WTC11 (cell line): ENCODE results near the gene TENT4B. TPM values are rescaled to one million over a fixed set of nuclear protein-coding genes. Genes with fewer than 3 reads are reported as not detected.

ENCODE experiments used
- ATAC-seq: fragments of 200-7000 bp; cut with Tn5 transposase; 2 replicates; pipeline ENCODE4 v1.10.0; 2021; ENCODE audit warnings: mild to moderate bottlenecking, moderate library complexity
- CTCF ChIA-PET: fragments of 300-600 bp; sonication (Branson Sonifier 250); formaldehyde crosslinking; loops from one replicate; lab custom pipeline; 2021; ENCODE audit warnings: antibody characterized with exemption; lab: Charles Lee
- POLR2A ChIA-PET: fragments of 350-600 bp; sonication (Branson Sonifier 250); formaldehyde crosslinking; loops from one replicate; lab custom pipeline; 2021; ENCODE audit warnings: antibody characterized with exemption; lab: Charles Lee
- DNase-seq: peaks from one replicate; pipeline ENCODE4 v3.0.0; 2021; ENCODE audit warnings: low spot score
- H3K27ac Mint-ChIP-seq: 2 replicates; pipeline ENCODE4 v1.8.0; 2021; ENCODE audit warnings: mixed read lengths
- H3K27me3 Mint-ChIP-seq: 2 replicates; pipeline ENCODE4 v1.8.0; 2021; ENCODE audit warnings: low read depth, mild to moderate bottlenecking, moderate library complexity, mixed read lengths
- H3K36me3 Mint-ChIP-seq: 2 replicates; pipeline ENCODE4 v1.8.0; 2021; ENCODE audit warnings: mixed read lengths
- H3K4me1 Mint-ChIP-seq: 2 replicates; pipeline ENCODE4 v1.8.0; 2022; ENCODE audit warnings: mixed read lengths
- H3K4me3 Mint-ChIP-seq: 2 replicates; pipeline ENCODE4 v1.8.0; 2021; ENCODE audit warnings: mild to moderate bottlenecking, moderate library complexity, mixed read lengths
- H3K9me3 Mint-ChIP-seq: 2 replicates; pipeline ENCODE4 v1.8.0; 2021; ENCODE audit warnings: mixed read lengths
- CBFB ChIP-seq: sonication (generic); formaldehyde crosslinking; IDR thresholded peaks from 2 replicates; pipeline ENCODE4 v1.8.1; 2022; ENCODE audit warnings: mild to moderate bottlenecking, low read depth, missing genetic modification reagents
- ERG ChIP-seq: fragments of 250-450 bp; sonication (Bioruptor Pico); IDR thresholded peaks from 2 replicates; pipeline ENCODE4 v1.8.0; 2021; ENCODE audit warnings: mild to moderate bottlenecking
- FOXP1 ChIP-seq: sonication (generic); formaldehyde crosslinking; IDR thresholded peaks from 2 replicates; pipeline ENCODE4 v1.8.0; 2022; ENCODE audit warnings: missing genetic modification reagents, mild to moderate bottlenecking, moderate library complexity, borderline replicate concordance
- MXD4 ChIP-seq: fragments of 250-450 bp; sonication (Bioruptor Pico); IDR thresholded peaks from 2 replicates; pipeline ENCODE4 v1.8.0; 2021; ENCODE audit warnings: mild to moderate bottlenecking, moderate library complexity, borderline replicate concordance
- NR2C2 ChIP-seq: sonication (generic); formaldehyde crosslinking; IDR thresholded peaks from 2 replicates; pipeline ENCODE4 v1.8.0; 2022; ENCODE audit warnings: mild to moderate bottlenecking, missing genetic modification reagents
- RELA ChIP-seq: sonication (generic); formaldehyde crosslinking; IDR thresholded peaks from 2 replicates; pipeline ENCODE4 v1.8.1; 2022; ENCODE audit warnings: missing genetic modification reagents, mild to moderate bottlenecking, borderline replicate concordance
- SMAD3 ChIP-seq: sonication (generic); formaldehyde crosslinking; IDR thresholded peaks from 2 replicates; pipeline ENCODE4 v1.8.0; 2022; ENCODE audit warnings: missing genetic modification reagents, mild to moderate bottlenecking, borderline replicate concordance
- TP53 ChIP-seq: sonication (generic); formaldehyde crosslinking; IDR thresholded peaks from 2 replicates; pipeline ENCODE4 v1.8.1; 2023; ENCODE audit warnings: mild to moderate bottlenecking, missing genetic modification reagents
- ZNF281 ChIP-seq: sonication (generic); formaldehyde crosslinking; IDR thresholded peaks from 2 replicates; pipeline ENCODE4 v1.8.0; 2023; ENCODE audit warnings: mild to moderate bottlenecking, missing genetic modification reagents
- ZNF671 ChIP-seq: fragments of 250-450 bp; sonication (Bioruptor Pico); IDR thresholded peaks from 2 replicates; pipeline ENCODE4 v1.8.0; 2021; ENCODE audit warnings: mild to moderate bottlenecking
- total RNA-seq: library from RNA; stranded (reverse); gene quantifications from 3 replicates; pipeline ENCODE4 v1.2.3, GENCODE V29; 2021
- TF ChIP-seq, protein P1 (sequence below): sonication (generic); formaldehyde crosslinking; IDR thresholded peaks from 2 replicates; pipeline ENCODE4 v1.8.1; 2022; ENCODE audit warnings: missing genetic modification reagents, borderline replicate concordance
- TF ChIP-seq, protein P2 (sequence below): sonication (generic); formaldehyde crosslinking; conservative IDR thresholded peaks from 2 replicates; pipeline ENCODE4 v1.8.1; 2023; ENCODE audit warnings: mild to moderate bottlenecking, low read depth, missing genetic modification reagents, moderate library complexity
- TF ChIP-seq, protein P3 (sequence below): sonication (generic); formaldehyde crosslinking; IDR thresholded peaks from 2 replicates; pipeline ENCODE4 v1.8.1; 2023; ENCODE audit warnings: mild to moderate bottlenecking, missing genetic modification reagents, moderate library complexity
- TF ChIP-seq, protein P4 (sequence below): sonication (generic); formaldehyde crosslinking; IDR thresholded peaks from 2 replicates; pipeline ENCODE4 v1.8.1; 2022; ENCODE audit warnings: low read depth, missing genetic modification reagents, borderline replicate concordance
- TF ChIP-seq, protein P5 (sequence below): sonication (generic); formaldehyde crosslinking; IDR thresholded peaks from 2 replicates; pipeline ENCODE4 v1.8.1; 2023; ENCODE audit warnings: mild to moderate bottlenecking, moderate library complexity, missing genetic modification reagents

Gene TENT4B
- total RNA-seq, 1 experiment from 2014 or later, result 14.3 TPM

GRCh38 chr16:50155925-50156324 lies 2.8 kb downstream of the TENT4B start (continued):
- TF ChIP-seq, protein P1, sequence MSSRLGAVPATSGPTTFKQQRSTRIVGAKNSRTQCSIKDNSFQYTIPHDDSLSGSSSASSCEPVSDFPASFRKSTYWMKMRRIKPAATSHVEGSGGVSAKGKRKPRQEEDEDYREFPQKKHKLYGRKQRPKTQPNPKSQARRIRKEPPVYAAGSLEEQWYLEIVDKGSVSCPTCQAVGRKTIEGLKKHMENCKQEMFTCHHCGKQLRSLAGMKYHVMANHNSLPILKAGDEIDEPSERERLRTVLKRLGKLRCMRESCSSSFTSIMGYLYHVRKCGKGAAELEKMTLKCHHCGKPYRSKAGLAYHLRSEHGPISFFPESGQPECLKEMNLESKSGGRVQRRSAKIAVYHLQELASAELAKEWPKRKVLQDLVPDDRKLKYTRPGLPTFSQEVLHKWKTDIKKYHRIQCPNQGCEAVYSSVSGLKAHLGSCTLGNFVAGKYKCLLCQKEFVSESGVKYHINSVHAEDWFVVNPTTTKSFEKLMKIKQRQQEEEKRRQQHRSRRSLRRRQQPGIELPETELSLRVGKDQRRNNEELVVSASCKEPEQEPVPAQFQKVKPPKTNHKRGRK (CRISPR knock-in tag), result no peak

DNA sequence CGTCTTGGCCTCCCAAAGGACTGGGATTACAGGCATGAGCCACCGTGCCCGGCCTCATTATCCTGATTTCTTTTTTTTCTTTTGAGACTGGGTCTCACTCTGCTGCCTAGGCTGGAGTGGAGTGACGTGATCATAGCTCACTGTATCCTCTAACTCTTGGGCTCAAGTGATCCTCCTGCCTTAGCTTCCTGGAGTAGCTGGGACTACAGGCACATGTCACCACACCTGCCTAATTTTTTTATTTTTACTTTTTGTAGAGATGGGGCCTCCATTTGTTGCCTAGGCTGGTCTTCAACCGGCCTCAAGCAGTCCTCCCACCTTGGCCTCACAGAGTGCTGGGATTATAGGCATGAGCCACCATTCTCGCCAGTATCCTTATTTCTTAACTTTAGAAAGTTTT lies 3.5 kb downstream of the TENT4B start:
- TF ChIP-seq NR2C2 (CRISPR knock-in tag) (no peak), FOXP1 (CRISPR knock-in tag) (no peak), CBFB (no peak), ERG (CRISPR knock-in tag) (no peak), ZNF671 (CRISPR knock-in tag) (no peak), MXD4 (CRISPR knock-in tag) (no peak), ZNF281 (CRISPR knock-in tag) (no peak), SMAD3 (CRISPR knock-in tag) (no peak), TP53 (no peak), RELA (CRISPR knock-in tag) (no peak)
- TF ChIP-seq, protein P2, sequence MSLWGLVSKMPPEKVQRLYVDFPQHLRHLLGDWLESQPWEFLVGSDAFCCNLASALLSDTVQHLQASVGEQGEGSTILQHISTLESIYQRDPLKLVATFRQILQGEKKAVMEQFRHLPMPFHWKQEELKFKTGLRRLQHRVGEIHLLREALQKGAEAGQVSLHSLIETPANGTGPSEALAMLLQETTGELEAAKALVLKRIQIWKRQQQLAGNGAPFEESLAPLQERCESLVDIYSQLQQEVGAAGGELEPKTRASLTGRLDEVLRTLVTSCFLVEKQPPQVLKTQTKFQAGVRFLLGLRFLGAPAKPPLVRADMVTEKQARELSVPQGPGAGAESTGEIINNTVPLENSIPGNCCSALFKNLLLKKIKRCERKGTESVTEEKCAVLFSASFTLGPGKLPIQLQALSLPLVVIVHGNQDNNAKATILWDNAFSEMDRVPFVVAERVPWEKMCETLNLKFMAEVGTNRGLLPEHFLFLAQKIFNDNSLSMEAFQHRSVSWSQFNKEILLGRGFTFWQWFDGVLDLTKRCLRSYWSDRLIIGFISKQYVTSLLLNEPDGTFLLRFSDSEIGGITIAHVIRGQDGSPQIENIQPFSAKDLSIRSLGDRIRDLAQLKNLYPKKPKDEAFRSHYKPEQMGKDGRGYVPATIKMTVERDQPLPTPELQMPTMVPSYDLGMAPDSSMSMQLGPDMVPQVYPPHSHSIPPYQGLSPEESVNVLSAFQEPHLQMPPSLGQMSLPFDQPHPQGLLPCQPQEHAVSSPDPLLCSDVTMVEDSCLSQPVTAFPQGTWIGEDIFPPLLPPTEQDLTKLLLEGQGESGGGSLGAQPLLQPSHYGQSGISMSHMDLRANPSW (CRISPR knock-in tag), result no peak
- TF ChIP-seq, protein P3, sequence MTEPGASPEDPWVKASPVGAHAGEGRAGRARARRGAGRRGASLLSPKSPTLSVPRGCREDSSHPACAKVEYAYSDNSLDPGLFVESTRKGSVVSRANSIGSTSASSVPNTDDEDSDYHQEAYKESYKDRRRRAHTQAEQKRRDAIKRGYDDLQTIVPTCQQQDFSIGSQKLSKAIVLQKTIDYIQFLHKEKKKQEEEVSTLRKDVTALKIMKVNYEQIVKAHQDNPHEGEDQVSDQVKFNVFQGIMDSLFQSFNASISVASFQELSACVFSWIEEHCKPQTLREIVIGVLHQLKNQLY (CRISPR knock-in tag), result no peak
- TF ChIP-seq, protein P4, sequence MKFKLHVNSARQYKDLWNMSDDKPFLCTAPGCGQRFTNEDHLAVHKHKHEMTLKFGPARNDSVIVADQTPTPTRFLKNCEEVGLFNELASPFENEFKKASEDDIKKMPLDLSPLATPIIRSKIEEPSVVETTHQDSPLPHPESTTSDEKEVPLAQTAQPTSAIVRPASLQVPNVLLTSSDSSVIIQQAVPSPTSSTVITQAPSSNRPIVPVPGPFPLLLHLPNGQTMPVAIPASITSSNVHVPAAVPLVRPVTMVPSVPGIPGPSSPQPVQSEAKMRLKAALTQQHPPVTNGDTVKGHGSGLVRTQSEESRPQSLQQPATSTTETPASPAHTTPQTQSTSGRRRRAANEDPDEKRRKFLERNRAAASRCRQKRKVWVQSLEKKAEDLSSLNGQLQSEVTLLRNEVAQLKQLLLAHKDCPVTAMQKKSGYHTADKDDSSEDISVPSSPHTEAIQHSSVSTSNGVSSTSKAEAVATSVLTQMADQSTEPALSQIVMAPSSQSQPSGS (CRISPR knock-in tag), result no peak
- TF ChIP-seq, protein P5, sequence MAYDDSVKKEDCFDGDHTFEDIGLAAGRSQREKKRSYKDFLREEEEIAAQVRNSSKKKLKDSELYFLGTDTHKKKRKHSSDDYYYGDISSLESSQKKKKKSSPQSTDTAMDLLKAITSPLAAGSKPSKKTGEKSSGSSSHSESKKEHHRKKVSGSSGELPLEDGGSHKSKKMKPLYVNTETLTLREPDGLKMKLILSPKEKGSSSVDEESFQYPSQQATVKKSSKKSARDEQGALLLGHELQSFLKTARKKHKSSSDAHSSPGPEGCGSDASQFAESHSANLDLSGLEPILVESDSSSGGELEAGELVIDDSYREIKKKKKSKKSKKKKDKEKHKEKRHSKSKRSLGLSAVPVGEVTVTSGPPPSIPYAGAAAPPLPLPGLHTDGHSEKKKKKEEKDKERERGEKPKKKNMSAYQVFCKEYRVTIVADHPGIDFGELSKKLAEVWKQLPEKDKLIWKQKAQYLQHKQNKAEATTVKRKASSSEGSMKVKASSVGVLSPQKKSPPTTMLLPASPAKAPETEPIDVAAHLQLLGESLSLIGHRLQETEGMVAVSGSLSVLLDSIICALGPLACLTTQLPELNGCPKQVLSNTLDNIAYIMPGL, result no peak
- no peak for ATAC-seq
- ChIA-PET CTCF (interaction anchor here (0.9 kb wide), 1 partner anchor 132 kb away, joined by 3 read pairs; the partner anchor contains the start of gene CNEP1R1), POLR2A (no interaction called here)
- H3K27me3 Mint-ChIP-seq, result peaks cover 3% of the 10 kb centered on the region; the same call in 1 of the 2 replicates
- H3K36me3 Mint-ChIP-seq, result no peaks in the 10 kb centered on the region
- DNase-seq, result no peak
- H3K9me3 Mint-ChIP-seq, result no peaks in the 10 kb centered on the region
- H3K4me3 Mint-ChIP-seq, result no peak overlapping the region
- H3K27ac Mint-ChIP-seq, result no peak overlapping the region
- peaks cover 21% of the 10 kb centered on the region for H3K4me1 Mint-ChIP-seq
